T follicular helper cell (primary cell): ENCODE measurements around the gene FAM53A.
"Not testable (repeated sequence)": the region's sequence is repeated elsewhere in the genome, so short reads cannot be mapped to it uniquely, and the experiment has no call there.

Experiments used
- DNase-seq: peaks from one replicate; pipeline ENCODE4 v3.0.0-alpha.2; 2020; ENCODE audit warnings: low read depth

Gene FAM53A

DNA sequence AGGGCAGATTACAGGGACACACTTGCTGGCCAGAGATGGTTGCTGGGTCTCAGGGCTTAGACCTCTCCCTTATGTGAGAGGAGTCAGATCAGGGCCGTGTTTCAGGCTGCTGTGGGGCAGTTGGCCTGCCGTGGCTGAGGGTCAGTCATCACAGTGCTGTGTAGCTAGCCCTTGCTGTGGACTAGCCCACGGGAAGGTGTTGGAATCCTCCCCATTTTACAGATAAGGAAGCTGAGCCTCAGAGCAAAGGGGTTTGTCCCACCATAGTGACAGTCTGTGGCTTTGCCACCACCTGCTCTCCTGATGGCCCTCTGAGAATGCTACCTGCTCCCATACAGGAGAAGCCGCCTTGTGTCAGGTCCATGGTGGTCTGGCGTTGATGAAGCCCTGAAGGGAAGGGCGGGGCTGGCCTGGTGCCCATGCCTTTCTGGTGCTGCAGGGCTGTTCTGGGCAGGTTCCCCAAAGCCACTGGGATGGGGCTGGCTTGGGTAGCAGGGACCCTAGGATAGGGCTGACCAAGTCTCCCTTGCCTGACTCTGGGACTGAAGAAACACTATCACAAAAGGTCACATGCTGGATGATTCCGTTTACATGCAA lies 2.4 kb upstream of the FAM53A start:
- no peak for DNase-seq

- no peak for DNase-seq
Measured at GRCh38 chr4:1685235-1686150, 1.4 kb upstream of the FAM53A start.

DNA sequence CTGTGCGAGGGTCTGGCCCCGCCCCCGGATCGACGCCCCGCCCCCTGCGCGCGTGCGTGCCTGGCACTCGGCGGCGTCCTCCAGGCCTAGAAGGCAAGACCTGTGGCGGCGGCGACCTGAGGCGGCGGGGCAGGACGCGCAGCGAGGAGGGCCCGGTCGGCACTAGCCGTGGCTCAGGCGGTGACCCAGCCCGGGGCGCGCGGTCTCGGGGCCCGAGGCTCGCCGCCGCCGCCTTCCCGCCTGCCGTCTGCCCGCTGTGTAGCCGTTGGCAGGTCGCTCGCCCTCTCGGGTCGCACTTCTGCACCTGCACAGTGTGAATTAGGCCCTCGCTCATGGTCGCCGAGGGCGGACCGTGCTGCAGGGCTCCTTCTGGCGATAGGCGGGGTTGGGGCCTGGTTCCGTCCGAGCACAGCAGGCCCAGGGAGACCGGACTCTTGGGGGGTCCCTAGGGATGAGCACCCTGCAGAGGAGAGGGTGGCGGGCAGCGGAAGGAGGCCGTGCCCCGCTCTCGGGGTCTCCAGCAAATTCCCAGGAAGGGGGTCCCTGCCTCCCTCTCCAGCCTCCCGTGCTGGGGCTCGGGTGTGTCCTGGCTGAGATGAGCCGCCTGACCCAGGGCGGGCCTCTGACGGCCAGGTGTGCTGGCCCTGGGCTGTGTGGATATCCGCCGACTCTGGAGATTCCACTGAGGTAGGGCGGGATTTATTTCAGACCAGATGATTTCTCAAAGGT lies 557 bp upstream of the FAM53A start:
- peak; percentile 88 for DNase-seq

- no peak for DNase-seq
Measured at GRCh38 chr4:1683261-1683735, 815 bp downstream of the FAM53A start.

GRCh38 chr4:1682860-1683259 lies 1.3 kb downstream of the FAM53A start:
- no peak for DNase-seq

- no peak for DNase-seq
Measured at GRCh38 chr4:1678244-1678643, 5.9 kb downstream of the FAM53A start.

- no peak for DNase-seq
Measured at GRCh38 chr4:1676605-1677525, 7.2 kb downstream of the FAM53A start.

GRCh38 chr4:1675802-1676137 lies 8.3 kb downstream of the FAM53A start:
- DNase-seq = no peak

- no peak for DNase-seq
Measured at GRCh38 chr4:1675136-1675801, 8.8 kb downstream of the FAM53A start.

DNA sequence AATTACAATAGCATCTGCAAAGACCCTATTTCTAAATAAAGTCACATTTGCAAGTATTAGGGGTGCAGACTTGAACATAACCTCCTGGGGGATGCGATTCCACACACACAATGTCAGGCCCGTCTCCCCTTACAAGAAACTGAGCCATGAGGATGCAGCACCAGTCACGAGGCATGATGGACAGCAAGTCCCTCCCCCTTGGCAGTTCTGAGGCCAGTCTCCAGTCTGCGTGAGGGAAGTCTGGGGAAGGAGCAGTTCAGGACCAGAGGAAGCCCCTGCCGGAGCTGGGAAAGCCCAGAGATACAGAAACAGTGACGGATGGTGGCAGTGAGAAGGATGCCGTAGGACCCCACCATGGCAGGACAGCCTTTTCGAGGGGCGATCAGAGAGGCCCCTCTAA lies 9.4 kb downstream of the FAM53A start:
- no peak for DNase-seq

DNA sequence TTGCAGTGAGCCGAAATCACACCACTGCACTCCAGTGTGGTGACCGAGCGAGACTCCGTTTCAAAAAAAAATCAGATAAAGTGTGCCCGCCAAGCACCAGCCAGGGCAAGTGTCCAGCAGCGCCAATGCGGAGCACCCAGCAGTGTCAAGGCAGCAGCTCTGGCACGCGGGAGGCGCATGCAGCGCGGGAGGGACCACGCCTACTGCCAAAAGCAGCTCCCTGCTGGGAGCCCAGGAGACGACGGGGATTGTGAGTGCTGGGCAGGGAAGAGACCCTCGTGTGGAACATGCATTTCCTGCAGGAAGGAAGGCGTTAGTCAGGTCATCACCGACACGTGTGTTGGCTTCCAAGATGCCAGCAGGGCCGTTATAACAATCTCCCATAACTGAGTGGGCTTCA lies 10.4 kb downstream of the FAM53A start:
- no peak for DNase-seq

DNA sequence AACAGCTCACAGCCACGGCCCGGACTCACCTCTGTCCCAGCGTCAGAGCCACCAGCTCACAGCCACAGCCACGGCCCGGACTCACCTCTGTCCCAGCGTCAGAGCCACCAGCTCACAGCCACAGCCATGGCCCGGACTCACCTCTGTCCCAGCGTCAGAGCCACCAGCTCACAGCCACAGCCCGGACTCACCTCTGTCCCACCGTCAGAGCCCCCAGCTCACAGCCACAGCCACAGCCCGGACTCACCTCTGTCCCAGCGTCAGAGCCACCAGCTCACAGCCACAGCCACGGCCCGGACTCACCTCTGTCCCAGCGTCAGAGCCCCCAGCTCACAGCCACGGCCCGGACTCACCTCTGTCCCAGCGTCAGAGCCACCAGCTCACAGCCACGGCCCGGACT lies 13.1 kb downstream of the FAM53A start:
- DNase-seq = not testable (repeated sequence)

GRCh38 chr4:1670279-1670678 lies 13.8 kb downstream of the FAM53A start:
- DNase-seq = no peak

GRCh38 chr4:1669850-1670249 lies 14.3 kb downstream of the FAM53A start:
- DNase-seq = no peak

DNA sequence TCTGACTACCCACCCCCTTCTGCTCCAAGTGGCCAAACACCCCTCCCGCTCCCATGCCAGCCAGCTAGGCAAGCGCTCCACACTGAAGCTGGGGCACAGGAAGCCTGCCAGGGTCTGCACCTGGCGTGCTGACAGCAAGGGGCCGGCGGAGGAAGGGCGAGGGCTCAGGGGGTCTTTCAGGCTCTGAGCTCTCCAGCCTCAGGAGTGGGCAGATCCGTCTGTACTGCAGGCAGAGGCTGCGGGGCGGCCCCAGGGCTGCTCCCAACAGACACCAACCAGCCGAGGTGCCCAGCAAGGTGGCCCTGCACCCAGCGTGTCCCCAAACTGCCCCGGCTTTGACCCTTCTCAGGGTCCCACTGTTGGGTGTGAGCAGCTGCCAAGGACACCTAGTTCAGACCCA lies 14.8 kb downstream of the FAM53A start:
- DNase-seq = no peak

DNA sequence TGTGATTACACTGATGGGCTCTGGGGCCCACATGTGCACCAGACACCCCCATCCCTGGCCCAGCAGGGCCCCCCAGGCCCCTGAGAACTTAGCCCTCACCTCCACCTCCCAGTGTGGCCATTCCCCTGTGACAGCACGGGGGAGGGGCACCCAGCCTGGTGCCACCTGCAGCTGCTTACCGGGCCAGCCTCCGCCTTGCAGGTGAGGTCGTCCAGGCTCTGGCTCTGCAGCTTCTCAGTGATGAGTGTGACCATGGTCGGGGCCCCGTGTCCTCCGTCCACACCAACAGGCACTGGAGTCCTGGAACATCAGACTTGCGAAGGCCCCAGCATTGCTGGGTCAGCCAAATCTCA lies 15.6 kb downstream of the FAM53A start:
- DNase-seq = no peak

- DNase-seq = no peak
Measured at GRCh38 chr4:1667273-1667672, 16.8 kb downstream of the FAM53A start.

- no peak for DNase-seq
Measured at GRCh38 chr4:1666391-1666790, 17.7 kb downstream of the FAM53A start.

GRCh38 chr4:1664141-1664540 lies 20.0 kb downstream of the FAM53A start:
- no peak for DNase-seq

GRCh38 chr4:1663549-1663948 lies 20.6 kb downstream of the FAM53A start:
- no peak for DNase-seq

DNA sequence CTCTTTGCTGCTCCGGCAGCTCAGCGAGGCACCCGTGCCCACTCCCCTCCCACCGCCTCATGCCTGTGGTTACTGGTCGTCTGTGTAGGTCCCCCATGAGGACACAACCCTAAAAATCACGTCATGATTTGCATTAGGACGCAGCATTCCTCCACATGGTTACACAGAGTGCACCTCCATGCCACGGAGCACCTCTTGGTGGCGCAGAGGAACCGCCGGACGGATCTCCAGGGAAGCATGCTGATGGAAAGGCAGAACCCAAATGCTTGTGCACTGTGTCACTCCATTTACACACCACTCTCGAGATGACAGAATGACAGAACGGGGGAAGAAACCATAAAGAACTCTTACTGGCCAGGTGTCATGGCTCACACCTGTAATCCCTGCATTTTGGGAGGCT lies 22.4 kb downstream of the FAM53A start:
- no peak for DNase-seq
